Activated naive CD8-positive, alpha-beta T cell treated with anti-CD3 and anti-CD28 coated beads for 36 hours (primary cell): ENCODE results near the gene TLR10. TPM values are rescaled to one million over a fixed set of nuclear protein-coding genes. Genes with fewer than 3 reads are reported as not detected.
"Not testable (repeated sequence)": the region's sequence is repeated elsewhere in the genome, so short reads cannot be mapped to it uniquely, and the experiment has no call there.

Experiments used
- DNase-seq: peaks from one replicate; pipeline ENCODE4 v3.0.0; 2021
- H3K27ac Mint-ChIP-seq: one replicate; pipeline ENCODE4 v1.8.0; 2022; ENCODE audit warnings: mild to moderate bottlenecking, moderate library complexity, mixed read lengths
- H3K27me3 Mint-ChIP-seq: one replicate; pipeline ENCODE4 v1.8.0; 2022; ENCODE audit warnings: mild to moderate bottlenecking, mixed read lengths
- H3K36me3 Mint-ChIP-seq: one replicate; pipeline ENCODE4 v1.8.0; 2021; ENCODE audit warnings: mild to moderate bottlenecking, mixed read lengths
- H3K4me1 Mint-ChIP-seq: one replicate; pipeline ENCODE4 v1.8.0; 2021; ENCODE audit warnings: mixed read lengths
- H3K4me3 Mint-ChIP-seq: one replicate; pipeline ENCODE4 v1.8.0; 2022; ENCODE audit warnings: mild to moderate bottlenecking, moderate library complexity, mixed read lengths
- H3K9me3 Mint-ChIP-seq: one replicate; pipeline ENCODE4 v1.8.0; 2022; ENCODE audit warnings: mixed read lengths
- total RNA-seq, 2 experiments: library from RNA; stranded (reverse); gene quantifications; one replicate each; pipeline ENCODE4 v1.2.3, GENCODE V29; 2021

The TLR10 gene
- total RNA-seq, 2 experiments from 2014 or later, result 0.26 to 0.29 TPM

GRCh38 chr4:38785041-38785790 is 2.4 kb upstream of the TLR10 start:
- no peak for DNase-seq
- Mint-ChIP-seq H3K4me1 (peaks cover 4% of the 10 kb centered on the region), H3K36me3 (peaks cover 2% of the 10 kb centered on the region), H3K27ac (no peak overlapping the region), H3K4me3 (no peak overlapping the region), H3K27me3 (peaks cover 4% of the 10 kb centered on the region), H3K9me3 (peaks cover 2% of the 10 kb centered on the region)

GRCh38 chr4:38784141-38784540 is 1.4 kb upstream of the TLR10 start:
- Mint-ChIP-seq H3K4me1 (peaks cover 4% of the 10 kb centered on the region), H3K9me3 (no peaks in the 10 kb centered on the region), H3K27me3 (peaks cover 4% of the 10 kb centered on the region), H3K4me3 (no peak overlapping the region), H3K36me3 (no peaks in the 10 kb centered on the region), H3K27ac (no peak overlapping the region)
- no peak for DNase-seq

GRCh38 chr4:38783109-38783460 is 295 bp upstream of the TLR10 start:
- H3K4me3 Mint-ChIP-seq, result no peak overlapping the region
- no peaks in the 10 kb centered on the region for H3K36me3 Mint-ChIP-seq
- no peaks in the 10 kb centered on the region for H3K9me3 Mint-ChIP-seq
- peaks cover 4% of the 10 kb centered on the region for H3K4me1 Mint-ChIP-seq
- H3K27ac Mint-ChIP-seq, result no peak overlapping the region
- DNase-seq, result no peak
- peaks cover 4% of the 10 kb centered on the region for H3K27me3 Mint-ChIP-seq

GRCh38 chr4:38781854-38782261 is 932 bp downstream of the TLR10 start:
- Mint-ChIP-seq H3K27ac (no peak overlapping the region), H3K36me3 (peaks cover 1% of the 10 kb centered on the region), H3K9me3 (peaks cover 3% of the 10 kb centered on the region), H3K4me3 (no peak overlapping the region), H3K27me3 (peaks cover 4% of the 10 kb centered on the region), H3K4me1 (peaks cover 4% of the 10 kb centered on the region)
- no peak for DNase-seq

DNA sequence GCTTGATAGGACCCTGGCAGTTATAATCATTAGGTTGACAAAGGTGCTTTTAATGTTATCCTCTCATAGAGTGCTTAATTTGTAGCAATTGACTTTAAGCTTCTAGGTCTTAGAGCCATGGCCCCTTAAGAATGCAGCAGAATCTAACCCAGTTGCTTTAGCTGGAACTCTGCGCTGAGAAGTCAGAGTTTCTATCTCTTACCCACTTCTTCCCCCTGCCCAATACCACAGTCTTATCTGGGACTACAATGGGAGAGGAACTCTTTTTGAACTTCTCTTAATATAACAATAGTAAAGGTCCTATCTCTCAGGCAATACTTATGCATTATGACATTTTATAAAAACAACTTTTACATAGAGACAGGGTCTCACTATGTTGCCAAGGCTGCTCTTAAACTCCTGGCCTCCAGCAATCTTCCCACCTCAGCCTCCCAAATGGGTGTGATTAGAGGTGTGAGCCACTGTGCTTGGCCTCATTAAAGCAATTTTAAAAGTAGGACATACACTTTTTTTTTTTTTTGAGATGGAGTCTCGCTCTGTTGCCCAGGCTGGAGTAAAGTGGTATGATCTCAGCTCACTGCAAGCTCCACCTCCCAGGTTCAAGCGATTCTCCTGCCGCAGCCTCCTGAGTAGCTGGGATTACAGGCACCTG is 1.8 kb downstream of the TLR10 start:
- H3K4me3 Mint-ChIP-seq, result no peak overlapping the region
- H3K27me3 Mint-ChIP-seq, result peaks cover 4% of the 10 kb centered on the region
- peaks cover 4% of the 10 kb centered on the region for H3K4me1 Mint-ChIP-seq
- peaks cover 1% of the 10 kb centered on the region for H3K36me3 Mint-ChIP-seq
- no peak for DNase-seq
- H3K27ac Mint-ChIP-seq, result no peak overlapping the region
- peaks cover 3% of the 10 kb centered on the region for H3K9me3 Mint-ChIP-seq

- Mint-ChIP-seq H3K9me3 (peaks cover 3% of the 10 kb centered on the region), H3K4me3 (no peak overlapping the region), H3K27me3 (peaks cover 4% of the 10 kb centered on the region), H3K27ac (no peak overlapping the region), H3K36me3 (peaks cover 1% of the 10 kb centered on the region), H3K4me1 (peaks cover 4% of the 10 kb centered on the region)
- DNase-seq, result no peak
These were observed 3.0 kb downstream of the TLR10 start for GRCh38 chr4:38779790-38780189.

- not testable (repeated sequence) for DNase-seq, H3K4me1 Mint-ChIP-seq, H3K27me3 Mint-ChIP-seq, H3K36me3 Mint-ChIP-seq, H3K9me3 Mint-ChIP-seq, H3K27ac Mint-ChIP-seq, H3K4me3 Mint-ChIP-seq
These were observed 4.9 kb downstream of the TLR10 start for GRCh38 chr4:38777925-38778324.

DNA sequence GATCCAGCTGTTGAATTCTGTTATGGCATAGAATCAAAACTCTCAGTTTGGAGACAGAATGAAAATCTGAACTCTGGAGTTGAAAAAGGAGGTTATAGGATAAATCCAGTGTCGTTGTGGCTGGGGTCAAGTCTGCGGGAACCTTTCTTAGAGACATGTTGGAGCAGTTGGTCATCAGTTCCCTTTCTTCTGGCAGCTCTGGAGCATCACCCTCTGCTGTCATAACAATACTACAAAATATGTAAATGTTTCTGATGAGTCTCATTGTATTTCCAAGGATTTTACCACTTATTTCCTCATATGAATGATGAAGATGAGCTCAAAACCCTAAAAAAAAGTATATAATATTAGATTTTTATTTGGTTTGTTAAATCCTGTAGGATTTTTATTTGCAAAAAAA is 7.5 kb downstream of the TLR10 start:
- Mint-ChIP-seq H3K4me3 (no peak overlapping the region), H3K4me1 (no peaks in the 10 kb centered on the region), H3K36me3 (peaks cover 1% of the 10 kb centered on the region), H3K27ac (no peak overlapping the region), H3K9me3 (peaks cover 5% of the 10 kb centered on the region), H3K27me3 (no peaks in the 10 kb centered on the region)
- no peak for DNase-seq

- Mint-ChIP-seq H3K36me3 (peaks cover 1% of the 10 kb centered on the region), H3K27ac (no peak overlapping the region), H3K4me3 (no peak overlapping the region), H3K27me3 (no peaks in the 10 kb centered on the region), H3K9me3 (peaks cover 5% of the 10 kb centered on the region), H3K4me1 (peaks cover 2% of the 10 kb centered on the region)
- DNase-seq, result no peak
These were observed 8.4 kb downstream of the TLR10 start for GRCh38 chr4:38774181-38774955.

GRCh38 chr4:38770281-38770680 is 12.5 kb downstream of the TLR10 start:
- H3K27ac Mint-ChIP-seq, H3K4me1 Mint-ChIP-seq, H3K36me3 Mint-ChIP-seq, H3K27me3 Mint-ChIP-seq, DNase-seq, H3K4me3 Mint-ChIP-seq: not testable (repeated sequence)
- peaks cover 13% of the 10 kb centered on the region for H3K9me3 Mint-ChIP-seq

DNA sequence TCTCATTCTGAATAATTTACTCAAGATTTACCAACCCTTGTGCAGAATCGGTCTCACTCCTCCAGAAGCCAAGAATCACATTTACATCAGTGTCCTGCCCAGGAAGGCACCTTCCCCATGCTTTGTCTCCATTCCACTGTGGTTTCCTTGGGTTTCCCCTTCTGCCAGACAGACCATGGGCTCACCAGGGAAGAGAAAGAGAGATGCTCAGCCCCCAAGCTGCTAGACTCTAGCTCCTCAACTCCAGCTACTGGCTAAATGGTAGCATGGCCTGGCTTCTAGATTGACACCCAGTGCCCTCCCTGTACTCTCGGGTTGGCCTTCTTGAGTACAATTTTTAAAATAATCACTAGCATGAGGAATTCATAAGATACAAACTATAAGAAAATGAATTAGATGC is 12.9 kb downstream of the TLR10 start:
- H3K27ac Mint-ChIP-seq, result no peak overlapping the region
- no peaks in the 10 kb centered on the region for H3K27me3 Mint-ChIP-seq
- H3K4me3 Mint-ChIP-seq, result no peak overlapping the region
- H3K4me1 Mint-ChIP-seq, result peaks cover 2% of the 10 kb centered on the region
- H3K36me3 Mint-ChIP-seq, result no peaks in the 10 kb centered on the region
- no peak for DNase-seq
- peaks cover 13% of the 10 kb centered on the region for H3K9me3 Mint-ChIP-seq

DNA sequence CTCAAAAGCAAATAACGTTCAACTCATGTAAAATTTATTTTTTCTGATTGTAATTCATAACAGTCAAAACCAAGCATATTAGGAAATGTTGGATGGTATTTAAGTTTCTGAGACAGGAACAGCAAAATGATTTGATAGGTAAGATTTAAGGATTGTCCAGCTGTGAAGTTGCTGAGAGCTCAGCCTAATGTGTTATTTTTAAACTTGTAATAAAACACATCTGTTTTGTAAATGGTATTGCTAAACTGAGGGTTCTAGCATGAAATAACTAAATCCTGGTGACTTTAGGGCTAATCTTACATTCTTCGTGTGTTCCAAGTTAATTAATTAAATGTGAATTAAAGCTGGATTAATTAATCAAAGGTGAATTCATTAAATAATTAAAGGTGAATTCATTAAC is 13.3 kb downstream of the TLR10 start:
- H3K27ac Mint-ChIP-seq, result no peak overlapping the region
- H3K4me3 Mint-ChIP-seq, result no peak overlapping the region
- H3K27me3 Mint-ChIP-seq, result no peaks in the 10 kb centered on the region
- no peak for DNase-seq
- peaks cover 13% of the 10 kb centered on the region for H3K9me3 Mint-ChIP-seq
- H3K4me1 Mint-ChIP-seq, result peaks cover 2% of the 10 kb centered on the region
- H3K36me3 Mint-ChIP-seq, result no peaks in the 10 kb centered on the region

DNA sequence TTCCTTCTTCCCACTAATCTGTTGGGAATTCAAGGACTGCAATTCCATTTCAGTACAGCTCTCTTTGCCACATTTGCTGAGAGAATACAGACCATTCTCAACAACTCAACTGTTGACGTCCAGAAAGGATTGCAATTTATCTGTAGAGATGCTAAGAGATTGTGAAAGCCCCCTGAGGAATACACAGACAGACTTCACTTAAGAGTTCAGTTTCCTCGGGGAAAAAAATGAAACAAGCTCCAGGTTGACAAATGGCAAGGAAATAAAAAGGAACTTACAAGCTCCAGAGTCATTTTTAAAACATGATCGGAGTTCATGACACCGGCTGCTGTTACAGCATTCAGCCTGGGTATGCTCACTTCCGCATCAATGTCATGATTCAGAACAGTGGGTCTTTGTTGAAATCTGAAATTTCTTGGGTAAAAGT is 13.8 kb downstream of the TLR10 start:
- Mint-ChIP-seq H3K27me3 (no peaks in the 10 kb centered on the region), H3K36me3 (no peaks in the 10 kb centered on the region), H3K27ac (no peak overlapping the region), H3K4me3 (no peak overlapping the region), H3K4me1 (peaks cover 2% of the 10 kb centered on the region), H3K9me3 (peaks cover 11% of the 10 kb centered on the region)
- DNase-seq, result no peak

DNA sequence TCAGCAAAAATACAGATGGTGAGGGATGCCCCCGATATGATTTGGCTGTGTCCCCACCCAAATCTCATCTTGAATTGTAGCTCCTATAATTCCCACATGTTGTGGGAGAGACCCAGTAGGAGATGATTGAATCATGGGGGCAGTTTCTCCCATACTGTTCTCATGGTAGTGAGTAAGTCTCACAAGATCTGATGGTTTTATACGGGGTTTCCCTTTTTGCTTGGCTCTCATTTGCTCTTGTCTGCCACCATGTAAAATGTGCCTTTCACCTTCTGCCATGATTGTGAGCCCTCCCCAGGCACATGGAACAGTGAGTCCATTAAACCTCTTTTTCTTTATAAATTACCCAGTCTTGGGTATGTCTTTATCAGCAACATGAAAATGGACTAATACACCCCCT is 15.8 kb downstream of the TLR10 start:
- not testable (repeated sequence) for H3K4me3 Mint-ChIP-seq, H3K4me1 Mint-ChIP-seq, H3K27me3 Mint-ChIP-seq, H3K27ac Mint-ChIP-seq, DNase-seq, H3K36me3 Mint-ChIP-seq
- peaks cover 11% of the 10 kb centered on the region for H3K9me3 Mint-ChIP-seq

DNA sequence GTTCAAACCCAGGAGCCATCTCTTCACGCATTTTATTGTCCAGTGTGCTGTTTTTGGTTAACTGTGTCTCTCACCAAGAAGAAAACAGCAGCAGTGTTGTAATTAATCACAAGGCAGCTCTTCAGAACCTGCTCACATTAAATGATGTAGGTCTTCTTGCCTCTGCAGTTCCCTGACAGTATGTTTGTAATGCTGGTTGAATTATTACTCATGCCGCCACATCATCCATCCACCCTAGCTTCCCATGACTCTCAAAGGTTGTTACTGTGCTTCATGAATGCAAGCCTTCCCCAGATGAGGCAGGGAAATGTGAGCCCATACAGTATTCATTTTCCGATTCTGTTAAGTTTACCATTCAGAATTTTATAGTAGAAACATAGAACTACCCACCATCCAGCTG is 17.4 kb downstream of the TLR10 start:
- DNase-seq, result no peak
- H3K27ac Mint-ChIP-seq, result no peak overlapping the region
- H3K9me3 Mint-ChIP-seq, result peaks cover 11% of the 10 kb centered on the region
- no peaks in the 10 kb centered on the region for H3K36me3 Mint-ChIP-seq
- H3K4me1 Mint-ChIP-seq, result peaks cover 14% of the 10 kb centered on the region
- H3K4me3 Mint-ChIP-seq, result no peak overlapping the region
- no peaks in the 10 kb centered on the region for H3K27me3 Mint-ChIP-seq
